Neural progenitor cell (in vitro differentiated cells): ENCODE results near the gene CCNB3. TPM values are rescaled to one million over a fixed set of nuclear protein-coding genes. Genes with fewer than 3 reads are reported as not detected.

Source experiments
- DNase-seq: peaks from one replicate; pipeline ENCODE4 v3.0.0-alpha.2; 2016; ENCODE audit warnings: low spot score
- H2AFZ ChIP-seq: fragments of 200-600 bp; sonication (generic); replicated peaks from 2 replicates; pipeline ENCODE4 v1.6.1; 2016; ENCODE audit warnings: antibody characterized with exemption
- H3F3A ChIP-seq: fragments of 200-600 bp; sonication (generic); 2 replicates; pipeline ENCODE4 v1.6.1; 2016; ENCODE audit warnings: antibody characterized with exemption, low read depth
- H3K27ac ChIP-seq: fragments of 200-600 bp; sonication (generic); 2 replicates; pipeline ENCODE4 v1.5.1; 2016; ENCODE audit warnings: mild to moderate bottlenecking
- H3K27me3 ChIP-seq: fragments of 200-600 bp; sonication (generic); 2 replicates; pipeline ENCODE4 v1.6.1; 2016; ENCODE audit warnings: mild to moderate bottlenecking, moderate library complexity
- H3K36me3 ChIP-seq: fragments of 200-600 bp; sonication (generic); 2 replicates; pipeline ENCODE4 v1.5.1; 2016
- H3K4me1 ChIP-seq: fragments of 200-600 bp; sonication (generic); 2 replicates; pipeline ENCODE4 v1.6.1; 2016; ENCODE audit warnings: mixed run types
- H3K4me2 ChIP-seq: fragments of 200-600 bp; sonication (generic); 2 replicates; pipeline ENCODE4 v1.6.1; 2016
- H3K4me3 ChIP-seq: fragments of 200-600 bp; sonication (generic); 2 replicates; pipeline ENCODE4 v1.5.1; 2016
- H3K79me2 ChIP-seq: fragments of 200-600 bp; sonication (generic); 2 replicates; pipeline ENCODE4 v1.6.1; 2016; ENCODE audit warnings: low read depth
- H3K9ac ChIP-seq: fragments of 200-600 bp; sonication (generic); 2 replicates; pipeline ENCODE4 v1.6.1; 2016
- H3K9me3 ChIP-seq: fragments of 200-600 bp; sonication (generic); 2 replicates; pipeline ENCODE4 v1.5.1; 2016; ENCODE audit warnings: low read depth
- H4K20me1 ChIP-seq: fragments of 200-600 bp; sonication (generic); 2 replicates; pipeline ENCODE4 v1.6.1; 2016; ENCODE audit warnings: low read depth
- H3K27ac Mint-ChIP-seq: 3 replicates; pipeline ENCODE4 v1.8.0; 2021; ENCODE audit warnings: mixed read lengths
- H3K27me3 Mint-ChIP-seq: 2 replicates; pipeline ENCODE4 v1.8.0; 2022; ENCODE audit warnings: low read depth, mild to moderate bottlenecking, inconsistent platforms, moderate library complexity, mixed read lengths; ENCODE audit not compliant: insufficient read depth
- H3K36me3 Mint-ChIP-seq: 3 replicates; pipeline ENCODE4 v1.8.0; 2021; ENCODE audit warnings: mixed read lengths
- H3K4me1 Mint-ChIP-seq: 3 replicates; pipeline ENCODE4 v1.8.0; 2021; ENCODE audit warnings: mixed read lengths
- H3K4me3 Mint-ChIP-seq: 3 replicates; pipeline ENCODE4 v1.8.0; 2021; ENCODE audit warnings: mild to moderate bottlenecking, moderate library complexity, mixed read lengths
- H3K9me3 Mint-ChIP-seq: 3 replicates; pipeline ENCODE4 v1.8.0; 2020; ENCODE audit warnings: mixed read lengths
- CTCF ChIP-seq: fragments of 200-600 bp; sonication (generic); IDR thresholded peaks from 2 replicates; pipeline ENCODE4 v1.5.1; 2017; ENCODE audit warnings: antibody characterized with exemption, mild to moderate bottlenecking
- EZH2 ChIP-seq: fragments of 200-600 bp; sonication (generic); IDR thresholded peaks from 2 replicates; pipeline ENCODE4 v1.6.1; 2017; ENCODE audit warnings: antibody characterized with exemption, mild to moderate bottlenecking, moderate library complexity
- EZH2phosphoT487 ChIP-seq: fragments of 200-600 bp; sonication (generic); IDR thresholded peaks from 2 replicates; pipeline ENCODE4 v1.6.1; 2017; ENCODE audit warnings: antibody characterized with exemption
- total RNA-seq: library from RNA; depleted of rRNA; stranded (reverse); fragments of >200 nt; gene quantifications from 2 replicates; pipeline ENCODE4 v1.2.3, GENCODE V29; 2015; ENCODE audit warnings: low replicate concordance

Gene CCNB3
- total RNA-seq, 1 donor from 2014 or later: 0.09 TPM

- H3K27me3 ChIP-seq: no peaks in the 10 kb centered on the region
- H3K4me2 ChIP-seq: no peak overlapping the region
- no peaks in the 10 kb centered on the region for H3F3A ChIP-seq
- H3K4me3 ChIP-seq: no peak overlapping the region
- H4K20me1 ChIP-seq: no peaks in the 10 kb centered on the region
- no peak overlapping the region for H3K27ac ChIP-seq
- H3K9ac ChIP-seq: no peak overlapping the region
- TF ChIP-seq EZH2phosphoT487: no peak
- no peak for TF ChIP-seq EZH2
- no peak for TF ChIP-seq CTCF
- Mint-ChIP-seq H3K27me3 (no peaks in the 10 kb centered on the region), H3K4me3 (no peak overlapping the region), H3K4me1 (no peaks in the 10 kb centered on the region), H3K9me3 (peaks cover 6% of the 10 kb centered on the region), H3K36me3 (no peaks in the 10 kb centered on the region), H3K27ac (no peak overlapping the region)
- no peak overlapping the region for H2AFZ ChIP-seq
- H3K36me3 ChIP-seq: no peaks in the 10 kb centered on the region
- no peaks in the 10 kb centered on the region for H3K79me2 ChIP-seq
- no peaks in the 10 kb centered on the region for H3K4me1 ChIP-seq
- H3K9me3 ChIP-seq: no peaks in the 10 kb centered on the region
- DNase-seq: no peak
Observed at GRCh38 chrX:50161127-50161526, 43.4 kb upstream of the CCNB3 start.

DNA sequence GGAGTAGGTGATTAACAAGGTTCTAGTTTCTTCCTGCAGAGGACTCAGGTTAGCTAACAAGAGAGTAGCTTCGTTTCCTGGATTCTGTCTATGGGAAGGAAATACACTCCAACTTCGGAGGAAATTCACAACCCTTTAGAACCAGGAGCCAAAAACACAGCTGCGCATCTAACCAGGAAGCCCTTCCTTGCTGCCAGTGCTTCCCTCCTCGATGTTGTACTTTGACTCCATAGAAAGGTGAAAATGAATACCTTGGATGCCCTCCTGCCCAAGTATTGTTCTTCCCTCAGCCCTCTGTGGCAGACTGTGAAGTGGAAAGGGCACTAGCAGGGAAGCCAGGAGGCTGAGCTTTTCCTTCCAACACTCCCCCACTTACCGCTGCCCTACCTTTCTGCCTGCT, 38.8 kb upstream of the CCNB3 start:
- H3K4me1 Mint-ChIP-seq: no peaks in the 10 kb centered on the region
- H3F3A ChIP-seq: no peaks in the 10 kb centered on the region
- no peak overlapping the region for H3K27ac Mint-ChIP-seq
- no peaks in the 10 kb centered on the region for H3K27me3 ChIP-seq
- H3K36me3 ChIP-seq: no peaks in the 10 kb centered on the region
- no peak overlapping the region for H3K4me3 Mint-ChIP-seq
- TF ChIP-seq EZH2: no peak
- no peak for TF ChIP-seq EZH2phosphoT487
- no peak for TF ChIP-seq CTCF
- H2AFZ ChIP-seq: no peak overlapping the region
- H3K4me1 ChIP-seq: no peaks in the 10 kb centered on the region
- H3K27me3 Mint-ChIP-seq: no peaks in the 10 kb centered on the region
- no peak for DNase-seq
- H3K4me3 ChIP-seq: no peak overlapping the region
- H3K9ac ChIP-seq: no peak overlapping the region
- H4K20me1 ChIP-seq: no peaks in the 10 kb centered on the region
- H3K36me3 Mint-ChIP-seq: no peaks in the 10 kb centered on the region
- no peaks in the 10 kb centered on the region for H3K79me2 ChIP-seq
- peaks cover 3% of the 10 kb centered on the region for H3K9me3 Mint-ChIP-seq
- no peaks in the 10 kb centered on the region for H3K9me3 ChIP-seq
- H3K4me2 ChIP-seq: no peak overlapping the region
- H3K27ac ChIP-seq: no peak overlapping the region

GRCh38 chrX:50167366-50167765, 37.2 kb upstream of the CCNB3 start:
- no peaks in the 10 kb centered on the region for H3F3A ChIP-seq
- H3K36me3 ChIP-seq: no peaks in the 10 kb centered on the region
- H3K9ac ChIP-seq: no peak overlapping the region
- no peak overlapping the region for H3K27ac Mint-ChIP-seq
- no peaks in the 10 kb centered on the region for H3K27me3 ChIP-seq
- TF ChIP-seq CTCF: no peak
- no peaks in the 10 kb centered on the region for H4K20me1 ChIP-seq
- no peaks in the 10 kb centered on the region for H3K36me3 Mint-ChIP-seq
- no peak for DNase-seq
- H3K9me3 ChIP-seq: no peaks in the 10 kb centered on the region
- H2AFZ ChIP-seq: no peak overlapping the region
- no peaks in the 10 kb centered on the region for H3K27me3 Mint-ChIP-seq
- no peak overlapping the region for H3K27ac ChIP-seq
- no peaks in the 10 kb centered on the region for H3K79me2 ChIP-seq
- H3K4me2 ChIP-seq: no peak overlapping the region
- H3K4me3 ChIP-seq: no peak overlapping the region
- H3K4me1 ChIP-seq: no peaks in the 10 kb centered on the region
- no peak overlapping the region for H3K4me3 Mint-ChIP-seq
- peaks cover 2% of the 10 kb centered on the region for H3K9me3 Mint-ChIP-seq
- H3K4me1 Mint-ChIP-seq: no peaks in the 10 kb centered on the region

- Mint-ChIP-seq H3K27ac (no peak overlapping the region), H3K9me3 (peaks cover 2% of the 10 kb centered on the region)
Observed at GRCh38 chrX:50168241-50168687, 36.3 kb upstream of the CCNB3 start.

More at GRCh38 chrX:50168241-50168687, 36.3 kb upstream of the CCNB3 start:
- H4K20me1 ChIP-seq: no peaks in the 10 kb centered on the region
- no peaks in the 10 kb centered on the region for H3K36me3 Mint-ChIP-seq
- DNase-seq: no peak
- H2AFZ ChIP-seq: no peak overlapping the region
- TF ChIP-seq CTCF: no peak
- no peak for TF ChIP-seq EZH2phosphoT487
- no peak for TF ChIP-seq EZH2
- no peaks in the 10 kb centered on the region for H3K27me3 Mint-ChIP-seq
- H3K9ac ChIP-seq: no peak overlapping the region
- no peaks in the 10 kb centered on the region for H3F3A ChIP-seq
- no peaks in the 10 kb centered on the region for H3K9me3 ChIP-seq
- no peaks in the 10 kb centered on the region for H3K4me1 ChIP-seq
- no peak overlapping the region for H3K27ac ChIP-seq
- H3K79me2 ChIP-seq: no peaks in the 10 kb centered on the region
- no peaks in the 10 kb centered on the region for H3K27me3 ChIP-seq
- no peaks in the 10 kb centered on the region for H3K4me1 Mint-ChIP-seq
- no peak overlapping the region for H3K4me2 ChIP-seq
- H3K36me3 ChIP-seq: no peaks in the 10 kb centered on the region
- no peak overlapping the region for H3K4me3 ChIP-seq
- no peak overlapping the region for H3K4me3 Mint-ChIP-seq
